H1 (cell line): ENCODE data around the gene TTI1. TPM values are rescaled to one million over a fixed set of nuclear protein-coding genes. Genes with fewer than 3 reads are reported as not detected.
A peak's percentile ranks its signal among the peaks of the same experiment; 100 is the strongest.

Experiments
- CTCF ChIA-PET: fragments of 300-600 bp; sonication (Branson Sonifier 250); formaldehyde crosslinking; loops from one replicate; lab custom pipeline; 2021; ENCODE audit not compliant: partially characterized antibody; lab: Charles Lee
- POLR2A ChIA-PET: fragments of 300-600 bp; sonication (Branson Sonifier 250); formaldehyde crosslinking; loops from one replicate; lab custom pipeline; 2021; ENCODE audit warnings: inconsistent platforms; ENCODE audit not compliant: partially characterized antibody; lab: Charles Lee
- DNase-seq, 2 experiments: peaks; one replicate each; pipeline versions ENCODE4 v3.0.0 to v3.0.0-alpha.2; 2010 to 2022; ENCODE audit warnings: low spot score in 2 of 2, low read depth in 1 of 2, mixed read lengths in 1 of 2
- FAIRE-seq: peaks from 2 replicates; lab custom pipeline; 2011; peaks lifted over from hg19 to GRCh38; lab: Jason Lieb, UNC
- H2AFZ ChIP-seq: 2 replicates; pipeline ENCODE4 v1.8.1; 2012; ENCODE audit warnings: low read length, inconsistent platforms
- H2AK5ac ChIP-seq: 2 replicates; pipeline ENCODE4 v1.6.1; 2013; ENCODE audit warnings: low read depth, low read length
- H2BK120ac ChIP-seq: replicated peaks from 2 replicates; pipeline ENCODE3; 2013; ENCODE audit warnings: low read depth, low read length, inconsistent platforms
- H2BK12ac ChIP-seq: 2 replicates; pipeline ENCODE4 v1.6.1; 2013; ENCODE audit warnings: low read depth, low read length
- H2BK15ac ChIP-seq: 2 replicates; pipeline ENCODE4 v1.6.1; 2013; ENCODE audit warnings: low read length
- H2BK20ac ChIP-seq: 2 replicates; pipeline ENCODE4 v1.6.1; 2013; ENCODE audit warnings: low read length
- H2BK5ac ChIP-seq: 2 replicates; pipeline ENCODE4 v1.6.1; 2013; ENCODE audit warnings: low read depth, low read length
- H3K14ac ChIP-seq: 2 replicates; pipeline ENCODE4 v1.6.1; 2013; ENCODE audit warnings: inconsistent platforms; ENCODE audit not compliant: insufficient read length
- H3K18ac ChIP-seq: 2 replicates; pipeline ENCODE4 v1.6.1; 2013; ENCODE audit warnings: low read length; ENCODE audit errors: extremely low read depth
- H3K23ac ChIP-seq: 2 replicates; pipeline ENCODE4 v1.6.1; 2013; ENCODE audit warnings: inconsistent platforms; ENCODE audit not compliant: insufficient read length
- H3K23me2 ChIP-seq: 2 replicates; pipeline ENCODE4 v1.6.1; 2013; ENCODE audit warnings: low read depth, low read length
- H3K27ac ChIP-seq: 2 replicates; pipeline ENCODE4 v1.6.1; 2011; ENCODE audit warnings: low read depth, low read length, inconsistent platforms
- H3K27me3 ChIP-seq, 4 experiments: replicated peaks in 1 of 4; 1 replicate in 1 of 4; 2 replicates in 3 of 4; pipeline versions ENCODE4 v1.6.1 to v1.8.1; 2011 to 2013; ENCODE audit warnings: low read length in 3 of 4, mild to moderate bottlenecking in 3 of 4, inconsistent platforms in 2 of 4, mixed read lengths in 2 of 4, moderate library complexity in 1 of 4; ENCODE audit not compliant: control insufficient read depth in 3 of 4, insufficient read depth in 3 of 4; ENCODE audit errors: extremely low read depth in 1 of 4
- H3K36me3 ChIP-seq, 4 experiments: 2 replicates each; pipeline versions ENCODE4 v1.6.1 to v1.8.1; 2011 to 2013; ENCODE audit warnings: mild to moderate bottlenecking in 4 of 4, low read length in 3 of 4, moderate library complexity in 2 of 4, control low read depth in 1 of 4, inconsistent platforms in 1 of 4; ENCODE audit not compliant: insufficient read depth in 4 of 4, control insufficient read depth in 2 of 4
- H3K4ac ChIP-seq: replicated peaks from 2 replicates; pipeline ENCODE3; 2013; ENCODE audit warnings: low read length, low read depth, mixed read lengths, inconsistent platforms; ENCODE audit not compliant: insufficient read length
- H3K4me1 ChIP-seq, 4 experiments: replicated peaks in 1 of 4; 1 replicate in 1 of 4; 2 replicates in 3 of 4; pipeline versions ENCODE4 v1.6.1 to v1.8.1; 2011 to 2013; ENCODE audit warnings: low read length in 3 of 4, inconsistent platforms in 2 of 4, mixed read lengths in 1 of 4; ENCODE audit not compliant: insufficient read depth in 4 of 4, control insufficient read depth in 3 of 4
- H3K4me2 ChIP-seq, 2 experiments: 2 replicates each; pipeline versions ENCODE4 v1.6.1 to v1.8.1; 2011 to 2013; ENCODE audit warnings: low read depth in 2 of 2, low read length in 2 of 2, control low read depth in 1 of 2, inconsistent platforms in 1 of 2, mild to moderate bottlenecking in 1 of 2; ENCODE audit not compliant: insufficient read depth in 1 of 2
- H3K4me3 ChIP-seq, 4 experiments: fragments of 200-600, 300-600 bp in 1 of 4; sonication (generic), shearing (Covaris generic), sonication (Bioruptor Twin) in 1 of 4; 2 replicates each; pipeline versions ENCODE4 v1.5.1 to v1.8.1; 2011 to 2016; ENCODE audit warnings: low read length in 4 of 4, low read depth in 3 of 4, control low read depth in 2 of 4, inconsistent platforms in 2 of 4, mild to moderate bottlenecking in 2 of 4, mixed read lengths in 1 of 4, moderate library complexity in 1 of 4; ENCODE audit not compliant: insufficient read depth in 2 of 4; ENCODE audit errors: extremely low read depth in 1 of 4
- H3K56ac ChIP-seq: replicated peaks from 2 replicates; pipeline ENCODE3; 2013; ENCODE audit warnings: low read depth, mild to moderate bottlenecking, mixed read lengths, low read length, inconsistent platforms; ENCODE audit not compliant: insufficient read length
- H3K79me1 ChIP-seq: 2 replicates; pipeline ENCODE4 v1.6.1; 2013; ENCODE audit warnings: low read depth, low read length, control low read depth
- H3K79me2 ChIP-seq, 2 experiments: 2 replicates each; pipeline versions ENCODE4 v1.6.1 to v1.8.1; 2012 to 2013; ENCODE audit warnings: low read length in 2 of 2, mild to moderate bottlenecking in 2 of 2, inconsistent platforms in 1 of 2; ENCODE audit not compliant: insufficient read depth in 2 of 2, control insufficient read depth in 1 of 2
- H3K9ac ChIP-seq, 4 experiments: replicated peaks in 1 of 4; 1 replicate in 1 of 4; 2 replicates in 3 of 4; pipeline versions ENCODE4 v1.6.1 to v1.8.1; 2011 to 2013; ENCODE audit warnings: low read depth in 3 of 4, low read length in 3 of 4, control low read depth in 2 of 4, mild to moderate bottlenecking in 2 of 4, moderate library complexity in 2 of 4, inconsistent platforms in 1 of 4; ENCODE audit errors: extremely low read depth in 1 of 4
- H3K9me3 ChIP-seq, 2 experiments: 2 replicates each; pipeline versions ENCODE4 v1.6.1 to v1.8.1; 2012 to 2013; ENCODE audit warnings: mild to moderate bottlenecking in 2 of 2, moderate library complexity in 2 of 2, control low read depth in 1 of 2, inconsistent platforms in 1 of 2, low read depth in 1 of 2, low read length in 1 of 2, mixed read lengths in 1 of 2; ENCODE audit not compliant: insufficient read depth in 2 of 2
- H4K20me1 ChIP-seq, 2 experiments: replicated peaks in 1 of 2; 2 replicates each; pipeline versions ENCODE3 to v1.8.1; 2011 to 2013; ENCODE audit warnings: inconsistent platforms in 2 of 2, low read length in 2 of 2, mild to moderate bottlenecking in 1 of 2; ENCODE audit not compliant: insufficient read depth in 2 of 2, control insufficient read depth in 1 of 2
- H4K5ac ChIP-seq: 2 replicates; pipeline ENCODE4 v1.6.1; 2013; ENCODE audit warnings: low read length, low read depth, mixed read lengths, inconsistent platforms; ENCODE audit not compliant: insufficient read length
- H4K8ac ChIP-seq: 2 replicates; pipeline ENCODE4 v1.8.0; 2013; ENCODE audit warnings: mild to moderate bottlenecking, moderate library complexity, low read length, inconsistent platforms; ENCODE audit not compliant: insufficient read depth; ENCODE audit errors: extremely low read depth
- H4K91ac ChIP-seq: replicated peaks from 2 replicates; pipeline ENCODE3; 2013; ENCODE audit warnings: low read length, mixed read lengths, inconsistent platforms; ENCODE audit not compliant: insufficient read length
- CBX8 ChIP-seq: fragments of 300-800, 300-1000 bp; sonication (generic); IDR thresholded peaks from 2 replicates; pipeline ENCODE4 v1.7.1; 2016; ENCODE audit warnings: low read depth, low read length, borderline replicate concordance
- EGR1 ChIP-seq: IDR thresholded peaks from 2 replicates; pipeline ENCODE4 v1.6.1; 2011; ENCODE audit warnings: low read depth, low read length, borderline replicate concordance
- GTF2F1 ChIP-seq: IDR thresholded peaks from 2 replicates; pipeline ENCODE4 v1.6.1; 2012; ENCODE audit warnings: low read depth, low read length, improper control_type of control experiment, borderline replicate concordance
- JUN ChIP-seq: IDR thresholded peaks from 2 replicates; pipeline ENCODE4 v1.6.1; 2011; ENCODE audit warnings: low read depth, mild to moderate bottlenecking, improper control_type of control experiment, low read length
- JUND ChIP-seq: IDR thresholded peaks from 2 replicates; pipeline ENCODE4 v1.6.1; 2011; ENCODE audit warnings: mild to moderate bottlenecking, improper control_type of control experiment, low read length
- NANOG ChIP-seq: IDR thresholded peaks from 2 replicates; pipeline ENCODE4 v1.6.1; 2011; ENCODE audit warnings: low read length, low read depth, mild to moderate bottlenecking, inconsistent platforms; ENCODE audit not compliant: insufficient read depth, poor library complexity, severe bottlenecking
- NRF1 ChIP-seq: IDR thresholded peaks from 2 replicates; pipeline ENCODE4 v1.6.1; 2011; ENCODE audit warnings: mild to moderate bottlenecking, low read depth, low read length, improper control_type of control experiment
- SIRT6 ChIP-seq: IDR thresholded peaks from one replicate; pipeline ENCODE4 v1.7.1; 2012; ENCODE audit warnings: low read length, inconsistent platforms
- SP2 ChIP-seq: IDR thresholded peaks from 2 replicates; pipeline ENCODE4 v1.6.1; 2012; ENCODE audit warnings: mild to moderate bottlenecking, low read length, inconsistent platforms
- WGBS, 2 experiments: shearing (Covaris generic) in 1 of 2; methylation state at CpG; one replicate each; pipeline versions ENCODE4 v1.1.6 to v1.1.7; 2013 to 2015; ENCODE audit warnings: low lambda C conversion rate in 2 of 2, mixed read lengths in 2 of 2, inconsistent platforms in 1 of 2, low coverage in 1 of 2, missing lambda C conversion rate in 1 of 2; ENCODE audit not compliant: insufficient replicate concordance in 2 of 2, insufficient coverage in 1 of 2, insufficient read length in 1 of 2; ENCODE audit errors: extremely low coverage in 1 of 2, missing lambda C conversion rate in 1 of 2; 5-methylcytosine and 5-hydroxymethylcytosine counted together
- polyA plus RNA-seq, 7 experiments: library from polyadenylated mRNA; depleted of rRNA in 3 of 7; stranded (reverse) in 5 of 7; unstranded in 2 of 7; fragments of >200 nt in 5 of 7; fragments of 200-250 nt in 2 of 7; gene quantifications; 1 replicate in 5 of 7; 2 replicates in 1 of 7; 4 replicates in 1 of 7; pipeline versions ENCODE4 v1.2.1 to v1.2.3, GENCODE V29; 2011 to 2013; ENCODE audit warnings: missing spikeins in 2 of 7, mixed read lengths in 2 of 7
- total RNA-seq: library from RNA; stranded (reverse); fragmentation: NEBNext Ultra II Directional; extraction: Animal tissue kit (Norgen Biotek cat#: 25700); gene quantifications from 2 replicates; pipeline ENCODE4 v1.2.1, GENCODE V29; 2021

TTI1 gene
- total and polyA plus RNA-seq, 2 of the 8 experiments (the other 6 are each of a cell fraction or from before 2014, with no cell fraction given): 34.1 to 47.0 TPM

GRCh38 chr20:37944456-37944981, 88.7 kb downstream of the TTI1 start:
- H3K27ac ChIP-seq: no peak overlapping the region; the same call in 1 of the 2 replicates
- DNase-seq: peak in 1 of 2 experiments; percentile 40

More at GRCh38 chr20:37944456-37944981, 88.7 kb downstream of the TTI1 start:
- no peak for FAIRE-seq
- Histone ChIP-seq H2BK15ac (no peak overlapping the region), H3K4me1 (0 out of 7 replicates have a peak, but pooled peaks cover 0 to 4% (median 0%) of the 10 kb centered on the region in 4 experiments), H3K79me1 (no peaks in the 10 kb centered on the region), H3K27me3 (no peaks in the 10 kb centered on the region), H2AFZ (no peak overlapping the region), H3K23ac (no peak overlapping the region), H3K4me3 (no peak overlapping the region), H3K36me3 (no peaks in the 10 kb centered on the region), H2BK120ac (no peak overlapping the region), H2AK5ac (no peak overlapping the region), H3K79me2 (no peaks in the 10 kb centered on the region), H3K14ac (no peak overlapping the region), H3K9me3 (no peaks in the 10 kb centered on the region), H3K9ac (no peak overlapping the region), H2BK12ac (no peak overlapping the region), H4K8ac (peak overlapping the region; percentile 11), H3K23me2 (no peaks in the 10 kb centered on the region; the same call in 1 of the 2 replicates), H3K56ac (no peak overlapping the region), H3K4me2 (no peak overlapping the region), H2BK20ac (no peak overlapping the region), H4K91ac (no peak overlapping the region), H4K20me1 (peaks cover 0 to 1% of the 10 kb centered on the region in 2 experiments), H4K5ac (no peak overlapping the region), H3K18ac (no peak overlapping the region; the same call in 1 of the 2 replicates), H3K4ac (no peak overlapping the region), H2BK5ac (no peak overlapping the region)
- TF ChIP-seq CBX8 (no peak), NANOG (no peak), JUND (no peak), SIRT6 (no peak), GTF2F1 (no peak), SP2 (no peak), EGR1 (no peak), NRF1 (no peak), JUN (no peak)
- whole genome bisulfite sequencing, 2 experiments: 84% methylated on average over 6 of the region's 11 CpGs; no CpG with 5 or more reads in 1 of the 2 experiments
- ChIA-PET CTCF (interaction anchor here (0.6 to 4.9 kb wide), 11 partner anchors 9 to 208 kb away, joined by 3 to 42 read pairs (median 4); no protein-coding TSS in a partner anchor), POLR2A (interaction anchor here (1.5 kb wide), 1 partner anchor 36 kb away, joined by 4 read pairs; no protein-coding TSS in a partner anchor)
